GM12874 (cell line): ENCODE results near the gene PHKA1.

Source experiments
- CTCF ChIP-seq: IDR thresholded peaks from 2 replicates; pipeline ENCODE4 v1.5.1; 2011; ENCODE audit warnings: low read depth, mild to moderate bottlenecking, control low read depth, low read length, moderate library complexity; ENCODE audit not compliant: insufficient read depth

PHKA1 gene

DNA sequence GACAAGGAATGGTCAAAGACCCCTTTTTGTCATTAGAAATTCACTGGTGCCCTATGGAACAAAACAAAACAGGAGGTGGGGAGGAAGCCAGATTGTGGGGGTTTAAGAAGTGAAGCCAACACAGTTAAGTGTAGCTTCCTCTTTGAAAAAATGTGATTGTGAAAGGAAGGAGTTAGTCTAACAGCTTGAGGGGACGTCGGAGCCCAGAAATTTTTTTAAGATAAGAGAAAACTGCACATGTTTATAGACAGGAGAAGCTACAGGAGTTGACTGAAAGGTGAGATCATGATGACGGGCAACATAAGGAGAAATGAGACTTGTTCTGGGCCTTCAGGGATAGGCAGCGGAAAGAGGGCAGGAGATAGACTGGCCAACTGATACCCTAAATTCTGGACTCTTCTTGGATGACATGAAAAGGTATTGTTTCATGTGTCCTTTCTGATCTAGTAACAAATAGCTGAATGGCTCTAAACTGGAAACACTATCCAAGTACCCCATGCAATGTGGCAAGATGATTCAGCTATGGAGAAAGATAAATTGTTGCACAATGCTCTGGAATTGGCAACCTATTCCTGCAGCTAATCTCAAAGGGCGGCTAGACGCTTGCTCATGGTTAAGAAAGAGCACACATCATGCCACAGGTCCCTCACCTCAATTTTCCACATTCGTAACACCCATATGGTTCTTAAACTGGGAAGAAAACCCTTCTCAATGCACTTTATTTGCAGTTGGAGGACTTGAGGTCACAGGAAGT, 137.8 kb downstream of the PHKA1 start:
- no peak for TF ChIP-seq CTCF

DNA sequence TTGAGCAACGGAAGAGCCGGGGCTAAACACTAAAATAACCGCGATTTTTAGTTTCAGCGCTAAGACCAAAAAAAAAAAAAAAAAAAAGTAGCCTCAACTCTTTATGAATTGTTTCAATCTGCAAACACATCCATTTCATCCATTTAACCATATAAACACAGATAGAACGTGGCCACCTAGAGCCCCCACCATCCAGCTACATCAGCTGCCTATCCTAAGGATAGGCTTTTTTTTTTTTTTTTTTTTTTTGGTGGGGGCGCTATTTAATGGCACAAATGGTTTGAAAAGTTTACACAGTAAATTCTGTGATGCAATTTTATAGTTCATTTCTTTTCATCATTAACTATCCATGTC, 141.0 kb downstream of the PHKA1 start:
- no peak for TF ChIP-seq CTCF

GRCh38 chrX:72572248-72573157, 141.6 kb downstream of the PHKA1 start, which contains the start of gene HDAC8:
Gene HDAC8, minus strand, starts transcription at chrX:72572843. Its CDS starts 82 bp downstream, at chrX:72572761.
- TF ChIP-seq CTCF: no peak

GRCh38 chrX:72569786-72570185, 144.3 kb downstream of the PHKA1 start:
- TF ChIP-seq CTCF: no peak

DNA sequence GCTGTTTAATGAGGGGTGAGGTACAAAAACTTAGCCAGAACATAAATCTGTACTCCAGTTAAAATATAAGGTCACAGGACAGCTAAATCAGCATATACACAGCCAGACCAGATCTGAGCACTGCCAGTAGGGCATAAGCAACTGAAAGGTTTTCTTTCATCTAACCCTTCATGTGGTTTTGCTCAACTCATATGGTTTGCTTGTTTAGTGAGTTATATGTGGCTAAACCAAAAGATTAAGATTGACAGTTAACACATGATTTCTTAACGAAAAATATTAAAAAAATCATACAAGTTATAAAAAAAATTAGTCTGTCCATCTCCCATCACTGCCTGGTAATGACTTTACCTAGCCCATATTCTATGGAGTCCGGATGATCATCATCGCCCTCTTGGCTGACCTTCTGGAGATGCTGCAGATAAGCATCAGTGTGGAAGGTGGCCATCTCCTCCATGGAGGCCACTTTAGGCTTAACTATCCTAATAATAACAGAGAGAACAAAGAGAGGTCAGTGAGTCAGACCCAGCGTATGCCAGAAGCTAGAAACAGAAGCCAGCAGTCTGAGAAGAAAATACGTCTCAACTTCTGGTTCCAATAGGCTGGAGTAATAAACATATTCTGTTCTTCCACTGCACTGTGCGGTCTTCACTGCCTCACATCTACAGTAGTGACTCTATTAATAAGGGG, 145.6 kb downstream of the PHKA1 start:
- no peak for TF ChIP-seq CTCF

DNA sequence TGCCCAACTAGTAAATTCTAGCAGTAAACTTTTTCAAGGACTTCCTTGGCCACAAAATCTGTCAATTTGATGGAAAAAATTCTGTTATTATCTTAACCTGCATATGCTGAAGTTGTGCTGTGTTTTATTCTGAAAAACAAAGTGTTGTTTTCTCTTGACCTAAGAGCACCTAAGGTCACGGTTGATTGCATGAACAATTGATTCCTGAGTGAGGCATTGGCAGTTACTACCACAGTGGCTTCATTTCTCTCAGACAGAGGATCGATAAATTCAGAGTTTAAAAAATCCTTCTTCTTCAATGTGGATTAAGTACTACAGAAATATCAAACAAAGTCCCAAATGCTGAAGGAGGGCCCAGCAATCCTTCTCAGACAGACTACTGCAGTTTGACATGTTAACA, 147.7 kb downstream of the PHKA1 start:
- no peak for TF ChIP-seq CTCF
